GM19372 (cell line): Measurements from ENCODE around the gene CHST1.

Source experiments
- ATAC-seq: cut with Tn5 transposase; IDR thresholded peaks from one replicate; pipeline ENCODE4 v1.9.1; 2021; ENCODE audit warnings: mild to moderate bottlenecking, low read depth, moderate library complexity; ENCODE audit not compliant: unreplicated experiment

Gene CHST1

GRCh38 chr11:45675646-45676045, 10.2 kb upstream of the CHST1 start:
- no peak for ATAC-seq

- ATAC-seq, result no peak
Measured at GRCh38 chr11:45674481-45675190, 9.2 kb upstream of the CHST1 start.

GRCh38 chr11:45673441-45673840, 8.0 kb upstream of the CHST1 start:
- ATAC-seq, result no peak

GRCh38 chr11:45672593-45672992, 7.2 kb upstream of the CHST1 start:
- no peak for ATAC-seq

GRCh38 chr11:45671246-45672171, 6.1 kb upstream of the CHST1 start:
- no peak for ATAC-seq

- ATAC-seq, result no peak
Measured at GRCh38 chr11:45670386-45671135, 5.1 kb upstream of the CHST1 start.

GRCh38 chr11:45669956-45670355, 4.5 kb upstream of the CHST1 start:
- no peak for ATAC-seq

- no peak for ATAC-seq
Measured at GRCh38 chr11:45669146-45669545, 3.7 kb upstream of the CHST1 start.

GRCh38 chr11:45667929-45668680, 2.7 kb upstream of the CHST1 start:
- no peak for ATAC-seq

GRCh38 chr11:45666648-45667642, 1.5 kb upstream of the CHST1 start:
- no peak for ATAC-seq

GRCh38 chr11:45665933-45666647, 668 bp upstream of the CHST1 start:
- no peak for ATAC-seq

- ATAC-seq, result no peak
Measured at GRCh38 chr11:45664376-45665205, 831 bp downstream of the CHST1 start.

GRCh38 chr11:45663486-45664375, 1.7 kb downstream of the CHST1 start:
- ATAC-seq, result no peak

- ATAC-seq, result no peak
Measured at GRCh38 chr11:45662665-45663485, 2.5 kb downstream of the CHST1 start.

- ATAC-seq, result no peak
Measured at GRCh38 chr11:45662096-45662664, 3.2 kb downstream of the CHST1 start.
